Hepatic stellate cell (primary cell): Measurements from ENCODE around the gene GPR108.
A peak's percentile ranks its signal among the peaks of the same experiment; 100 is the strongest.
"Not testable (repeated sequence)": the region's sequence is repeated elsewhere in the genome, so short reads cannot be mapped to it uniquely, and the experiment has no call there.

Experiments used
- DNase-seq: peaks from one replicate; pipeline ENCODE4 v3.0.0; 2011; ENCODE audit warnings: low spot score

GPR108 gene

DNA sequence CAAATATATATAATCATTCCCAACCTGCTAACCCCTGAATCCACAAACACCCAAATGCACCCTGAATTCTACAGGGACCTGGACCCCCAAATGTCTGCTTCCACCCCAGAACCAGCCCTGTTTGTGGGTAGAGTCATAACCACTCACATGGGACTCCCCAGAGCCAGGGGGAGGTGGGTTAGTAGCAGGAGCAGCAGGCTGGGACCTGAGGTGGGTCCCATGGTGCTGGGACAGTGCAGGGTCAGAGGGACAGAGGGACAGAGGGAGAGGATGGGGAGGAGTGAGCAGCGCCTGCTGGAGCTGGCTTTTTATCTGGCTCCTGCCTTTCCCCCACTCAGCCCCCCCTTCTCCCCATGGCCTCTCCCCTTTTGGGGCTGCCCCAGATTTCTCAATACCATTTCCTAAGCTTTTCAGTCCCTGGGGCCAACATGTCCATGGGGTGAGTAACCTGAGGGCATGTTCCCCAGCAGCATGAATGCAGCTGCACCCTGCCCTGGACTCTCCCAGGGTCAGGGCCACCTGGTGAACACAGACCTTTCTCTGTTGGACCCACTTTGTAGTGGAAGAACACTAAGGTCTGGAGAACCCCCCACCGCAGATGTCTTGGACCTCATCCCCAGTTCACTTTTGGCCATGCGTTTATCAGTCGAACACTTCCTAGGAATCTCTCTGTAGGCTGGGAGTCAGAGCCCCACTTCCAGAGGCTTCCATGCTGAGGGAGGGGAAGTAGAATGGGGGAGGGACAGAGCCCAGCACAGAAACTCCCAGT lies 16.8 kb downstream of the GPR108 start, which contains the start of gene C3:
C3 (minus strand) TSS at position 282 of the 769 bp plus-strand sequence; CDS start at position 221, 61 bp downstream.
- no peak for DNase-seq

DNA sequence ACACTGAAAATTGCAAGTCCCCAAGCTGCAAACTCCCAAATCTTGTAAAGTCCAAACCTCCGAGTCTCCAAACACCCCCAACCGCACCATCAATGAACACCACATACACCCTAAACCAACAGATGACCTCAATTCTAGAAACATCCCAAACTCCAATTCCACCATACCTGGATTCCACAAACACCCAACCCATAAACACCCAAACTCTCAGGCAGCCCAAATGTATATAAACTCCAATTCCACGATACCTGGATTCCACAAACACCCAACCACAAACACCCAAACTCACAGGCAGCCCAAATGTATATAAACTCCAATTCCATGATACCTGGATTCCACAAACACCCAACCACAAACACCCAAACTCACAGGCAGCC lies 17.4 kb downstream of the GPR108 start:
- DNase-seq = no peak

DNA sequence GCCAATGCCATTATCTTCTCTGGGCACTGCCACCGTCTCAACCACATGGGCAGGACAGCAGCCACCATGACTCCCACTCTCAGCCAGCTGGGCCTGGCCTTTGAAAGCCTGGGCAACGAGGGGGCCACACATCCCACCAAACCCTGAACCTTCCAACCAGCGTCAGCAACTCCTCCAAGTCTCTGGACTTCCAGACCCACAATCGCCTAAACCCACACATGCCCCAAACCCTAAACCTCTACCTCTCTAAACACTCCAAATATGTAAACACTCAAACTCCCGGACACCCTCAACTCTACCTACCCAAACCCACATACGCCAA lies 17.9 kb downstream of the GPR108 start:
- no peak for DNase-seq

DNA sequence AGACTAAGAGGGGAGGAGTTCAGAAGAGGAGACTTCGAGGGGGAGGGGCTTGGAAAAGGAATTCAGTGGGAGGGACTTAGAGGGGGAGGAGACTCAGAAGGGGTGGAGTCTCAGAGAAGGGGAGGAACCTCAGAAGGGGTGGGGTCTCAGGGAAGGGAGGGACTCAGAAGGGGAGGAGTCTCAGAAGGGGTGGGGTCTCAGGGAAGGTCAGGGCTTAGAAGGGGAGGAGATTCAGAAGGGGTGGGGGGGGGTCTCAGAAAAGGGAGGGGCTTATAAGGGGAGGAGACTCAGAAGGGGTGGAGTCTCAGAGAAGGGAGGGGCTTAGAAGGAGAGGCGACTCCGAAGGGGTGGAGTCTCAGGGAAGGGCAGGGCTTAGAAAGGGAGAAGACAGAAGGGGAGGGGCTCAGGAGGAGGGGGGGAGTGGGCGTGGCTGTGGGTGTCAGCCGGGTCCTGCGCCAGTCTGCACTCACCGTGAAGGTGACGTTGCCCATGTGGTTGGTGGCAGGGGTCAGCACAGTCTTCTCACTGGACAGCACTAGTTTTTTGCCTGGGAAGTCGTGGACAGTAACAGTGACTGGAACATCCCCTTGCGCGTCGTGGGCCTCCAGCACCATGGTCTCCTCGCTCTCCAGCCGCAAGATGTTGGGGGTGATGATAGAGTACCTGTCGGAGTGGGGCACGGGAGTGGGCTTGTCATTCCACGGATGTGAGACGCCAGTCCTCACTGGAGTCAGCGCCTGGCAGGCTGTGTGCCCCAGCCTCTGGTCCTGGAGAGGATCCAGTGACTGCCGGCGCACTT lies 18.4 kb downstream of the GPR108 start:
- peak; percentile 49 for DNase-seq

DNA sequence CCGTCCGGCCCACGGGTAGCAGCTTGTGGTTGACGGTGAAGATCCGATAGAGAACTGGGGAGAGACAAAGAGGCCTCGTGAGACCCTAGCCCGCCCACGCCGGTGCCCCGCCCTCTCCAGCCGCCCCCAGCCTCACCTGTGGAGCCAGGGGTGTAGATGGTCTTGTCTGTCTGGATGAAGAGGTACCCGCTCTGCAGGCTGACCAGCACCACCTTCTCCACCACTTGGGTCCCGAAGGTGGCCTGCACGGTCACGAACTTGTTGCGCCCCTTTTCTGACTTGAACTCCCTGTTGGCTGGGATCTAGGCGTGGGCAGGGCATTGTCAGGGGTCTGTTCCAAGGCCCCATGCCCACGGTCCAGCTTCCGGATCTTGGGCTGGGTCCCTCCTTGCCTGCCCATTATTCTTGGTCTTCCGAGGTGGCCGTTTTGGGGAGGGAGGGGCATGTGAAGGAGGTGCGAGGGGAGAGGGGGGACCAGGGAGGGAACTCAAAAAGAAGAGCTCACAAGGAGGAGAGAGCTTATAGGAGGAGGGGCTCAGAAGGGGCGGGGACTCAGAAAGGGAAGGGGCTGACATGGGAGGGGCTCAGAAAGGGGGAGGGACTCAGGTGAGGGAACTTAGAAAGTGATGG lies 19.2 kb downstream of the GPR108 start:
- no peak for DNase-seq

DNA sequence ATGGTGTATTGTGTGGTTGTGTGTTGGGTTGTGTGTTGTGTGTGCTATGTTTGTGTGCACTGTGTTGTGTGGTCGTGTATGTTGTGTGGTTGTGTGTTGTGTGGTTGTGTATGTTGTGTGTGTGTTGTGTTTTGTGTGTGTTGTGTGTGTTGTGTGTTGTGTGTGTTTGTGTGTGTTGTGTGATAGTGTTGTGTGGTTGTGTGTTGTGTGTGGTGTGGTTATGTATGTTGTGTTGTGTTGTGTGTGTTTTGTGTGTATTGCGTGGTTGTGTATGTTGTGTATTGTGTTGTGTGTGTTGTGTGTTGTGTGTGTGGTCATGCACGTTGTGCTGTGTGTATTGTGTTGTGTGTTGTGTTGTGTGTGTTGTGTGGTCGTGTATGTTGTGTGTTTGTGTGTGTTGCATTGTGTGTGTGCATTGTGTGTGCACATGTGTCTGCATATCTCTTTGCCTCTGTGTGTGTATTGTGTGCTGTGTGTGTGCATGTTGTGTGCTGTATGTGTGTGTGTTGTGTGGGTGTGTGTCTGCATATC lies 19.9 kb downstream of the GPR108 start:
- no peak for DNase-seq

DNA sequence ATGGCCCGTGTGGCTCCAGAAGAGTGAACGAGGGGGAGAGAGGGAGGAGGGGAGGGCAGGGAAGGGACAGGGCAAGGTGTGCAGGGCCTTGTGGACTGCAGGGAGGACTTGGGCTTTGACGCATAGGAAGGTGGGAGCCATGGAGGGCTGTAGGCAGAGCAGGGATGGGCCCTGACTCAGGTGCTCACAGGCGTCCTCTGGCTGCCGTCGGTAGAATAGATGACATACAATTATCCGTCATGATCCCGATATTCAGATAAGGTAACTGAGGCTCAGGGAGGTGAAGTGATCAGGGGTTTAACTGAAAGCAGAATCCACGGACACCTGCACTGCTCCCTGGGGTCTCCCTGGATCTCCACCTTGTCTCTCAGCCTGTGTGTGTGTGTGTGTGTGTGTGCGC lies 20.3 kb downstream of the GPR108 start:
- DNase-seq = no peak

DNA sequence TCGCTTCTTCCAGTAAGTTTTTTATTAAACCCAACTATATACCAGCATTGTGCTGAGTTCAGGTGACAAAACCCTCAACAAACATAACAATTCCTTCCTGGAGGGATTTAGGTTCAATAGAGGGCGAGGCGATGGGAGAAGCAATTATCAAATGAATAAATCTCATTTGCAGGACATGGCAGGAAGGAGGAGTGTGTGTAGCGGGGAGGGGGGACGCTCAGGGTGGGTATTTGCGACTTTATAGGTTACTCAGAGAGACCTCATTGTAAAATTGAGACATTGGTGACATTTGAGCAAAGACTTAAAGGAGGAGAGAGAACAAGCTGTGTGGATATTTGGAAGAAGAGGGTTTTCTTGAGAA lies 20.8 kb downstream of the GPR108 start:
- DNase-seq = no peak

DNA sequence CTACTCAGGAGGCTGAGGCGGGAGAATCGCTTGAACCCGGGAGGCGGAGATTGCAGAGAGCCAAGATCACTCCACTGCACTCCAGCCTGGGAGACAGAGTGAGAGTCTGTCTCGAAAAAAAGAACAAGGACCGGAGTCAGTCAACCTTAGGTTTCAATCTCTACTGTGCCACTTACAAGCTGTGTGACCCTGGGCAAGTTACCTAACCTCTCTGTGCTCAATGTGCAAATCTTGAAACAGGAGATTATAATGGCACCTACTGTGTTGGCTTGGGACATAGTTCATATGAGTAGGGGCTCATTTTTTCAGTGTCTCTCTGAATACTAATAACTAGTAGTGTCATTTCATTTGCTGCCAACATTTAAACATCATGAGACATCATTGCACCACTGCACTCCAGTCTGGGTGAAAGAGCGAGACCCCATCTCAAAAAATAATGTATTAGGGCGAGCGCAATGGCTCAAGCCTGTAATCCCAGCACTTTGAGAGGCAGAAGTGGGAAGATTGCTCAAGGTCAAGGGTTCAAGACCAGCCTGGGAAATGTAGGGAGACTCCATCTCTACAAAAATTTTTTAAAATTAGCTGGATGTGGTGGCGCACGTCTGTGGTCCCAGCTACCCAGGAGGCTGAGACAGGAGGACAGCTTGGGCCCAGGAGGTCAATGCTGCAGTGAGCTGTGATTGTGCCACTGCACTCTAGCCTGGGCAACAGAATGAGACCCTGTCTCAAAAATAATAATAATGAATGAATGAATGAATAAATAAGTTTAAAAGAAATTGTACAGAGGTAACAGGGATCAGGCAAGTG lies 22.4 kb downstream of the GPR108 start:
- DNase-seq = no peak

DNA sequence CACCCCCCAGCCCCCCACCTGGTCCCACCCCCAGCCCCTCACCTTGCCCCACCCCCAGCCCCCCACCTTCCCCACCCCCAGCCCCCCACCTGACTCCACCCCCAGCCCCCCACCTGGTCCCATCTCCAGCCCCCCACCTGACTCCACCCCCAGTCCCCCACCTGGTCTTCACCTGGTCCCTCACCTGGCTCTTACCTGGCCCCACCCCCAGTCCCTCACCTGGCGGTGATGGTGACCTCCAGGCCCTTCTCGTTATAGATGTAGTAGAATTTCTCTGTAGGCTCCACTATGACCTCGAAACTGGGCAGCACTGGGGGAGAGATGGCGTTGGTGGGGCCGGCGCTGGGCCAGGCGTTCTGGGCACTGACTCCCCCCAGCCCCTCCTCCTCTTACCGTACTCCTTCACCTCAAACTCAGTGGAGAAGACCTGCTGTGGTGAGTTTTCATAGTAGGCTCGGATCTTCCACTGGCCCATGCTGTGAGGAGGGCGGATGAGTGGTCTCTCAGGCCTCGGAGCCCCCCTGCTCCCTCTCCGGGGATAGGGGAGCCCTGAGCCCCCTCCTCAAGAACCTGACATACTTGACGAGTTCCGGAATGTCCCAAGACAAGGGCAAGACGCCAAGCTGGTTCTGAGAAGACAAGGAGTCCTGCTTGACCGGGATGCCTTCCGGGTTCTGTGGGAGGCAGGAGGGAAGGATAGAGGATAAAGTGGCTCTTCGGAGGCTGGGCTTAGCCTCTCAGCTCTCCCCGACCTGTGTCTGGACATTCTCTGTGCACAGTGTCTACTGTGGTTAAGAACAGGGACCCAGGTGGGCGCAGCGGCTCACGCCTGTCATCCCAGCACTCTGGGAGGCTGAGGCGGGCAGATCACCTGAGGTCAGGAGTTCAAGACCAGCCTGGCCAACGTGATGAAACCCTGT lies 23.3 kb downstream of the GPR108 start:
- DNase-seq = no peak

DNA sequence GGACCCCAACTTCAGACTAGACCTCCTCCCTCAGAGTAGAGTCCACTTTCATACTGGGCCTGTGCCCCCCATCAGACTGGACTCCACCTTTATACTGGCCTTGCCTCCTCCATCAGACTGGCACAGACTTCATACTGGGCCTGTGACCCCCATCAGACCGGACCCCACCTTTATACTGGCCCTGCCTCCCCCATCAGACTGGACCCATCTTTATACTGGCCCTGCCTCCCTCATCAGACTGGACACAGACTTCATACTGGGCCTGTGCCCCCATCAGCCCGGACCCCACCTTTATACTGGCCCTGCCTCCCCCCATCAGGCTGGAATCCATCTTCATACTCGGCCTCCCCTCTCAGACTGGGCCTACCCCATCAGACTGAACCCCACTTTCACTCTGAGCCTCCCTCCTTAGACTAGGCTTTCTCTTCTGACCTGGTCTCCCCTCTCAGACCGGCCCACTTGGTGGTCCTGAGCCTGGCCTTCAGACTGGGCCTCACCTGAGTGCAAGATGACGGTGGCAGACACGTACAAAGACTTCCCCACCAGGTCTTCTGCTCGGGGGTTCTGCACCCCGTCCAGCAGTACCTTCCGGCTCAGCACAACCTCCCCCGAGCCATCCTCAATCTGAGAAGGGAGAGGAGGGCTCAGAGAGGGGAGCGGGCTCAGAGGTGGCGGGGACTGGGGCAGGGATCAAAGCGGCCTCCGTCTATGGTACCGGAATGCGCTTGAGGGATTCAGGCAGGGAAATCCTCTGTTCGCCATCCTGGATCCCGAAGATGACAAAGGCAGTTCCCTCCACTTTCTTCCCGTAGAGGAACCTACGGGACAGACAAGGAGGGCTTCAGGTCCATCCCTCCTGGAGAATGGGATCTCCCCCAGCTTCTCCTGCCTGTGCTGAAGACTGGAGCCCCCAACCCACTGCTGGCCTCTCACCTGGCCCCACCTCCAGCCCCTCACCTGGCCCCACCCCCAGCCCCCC lies 24.4 kb downstream of the GPR108 start:
- no peak for DNase-seq

DNA sequence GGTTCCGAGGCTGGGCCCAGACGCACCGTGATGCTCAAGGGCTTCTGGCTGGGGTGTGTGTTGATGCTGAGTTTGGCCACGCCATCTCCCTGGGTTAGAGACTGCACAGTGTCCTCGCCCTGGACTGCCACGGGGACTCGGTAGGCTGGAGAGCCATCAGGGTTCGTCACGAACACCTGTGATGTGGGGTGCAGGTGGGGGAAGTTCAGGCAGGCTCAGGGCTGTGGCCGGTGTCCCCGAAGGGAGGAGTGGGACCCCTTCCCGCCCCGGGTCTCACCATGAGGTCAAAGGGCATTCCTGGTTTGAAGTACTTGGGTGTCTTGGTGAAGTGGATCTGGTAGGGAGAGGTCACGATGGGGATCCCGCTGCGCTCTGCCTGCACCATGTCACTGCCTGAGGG lies 25.1 kb downstream of the GPR108 start:
- DNase-seq = no peak

DNA sequence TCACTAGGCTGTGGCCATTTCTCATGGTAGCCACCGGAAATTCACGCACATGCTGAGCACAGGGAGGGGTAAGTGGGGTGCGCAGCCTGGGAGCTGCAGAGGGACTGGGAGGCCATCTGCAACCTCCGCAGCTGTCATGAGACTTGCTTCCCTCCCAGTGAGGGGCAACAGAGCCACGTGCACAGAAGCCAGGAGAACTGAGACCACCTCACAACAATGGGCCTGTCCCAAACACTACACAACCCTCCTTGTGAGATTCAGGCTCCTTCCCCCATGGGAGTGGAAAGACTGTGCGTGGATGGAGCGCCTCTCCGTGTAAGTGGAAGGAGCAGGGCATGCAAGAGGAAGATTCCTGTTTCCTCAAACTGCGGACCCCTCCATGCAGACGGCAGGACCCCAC lies 25.8 kb downstream of the GPR108 start:
- DNase-seq = no peak

DNA sequence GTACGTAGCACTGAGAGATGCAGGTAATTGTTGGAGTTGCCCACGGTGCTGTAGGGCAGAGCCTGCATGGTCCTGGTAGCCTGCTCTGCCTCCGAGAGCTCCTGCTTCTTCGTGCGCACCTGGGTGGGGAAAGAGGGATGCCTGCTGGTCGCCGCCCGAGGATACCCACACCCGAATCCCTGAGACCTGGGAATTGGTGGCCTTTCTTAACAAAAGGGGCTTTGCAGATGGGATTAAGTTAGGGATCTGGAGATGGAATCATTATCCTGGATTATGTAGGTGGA lies 26.4 kb downstream of the GPR108 start:
- no peak for DNase-seq

DNA sequence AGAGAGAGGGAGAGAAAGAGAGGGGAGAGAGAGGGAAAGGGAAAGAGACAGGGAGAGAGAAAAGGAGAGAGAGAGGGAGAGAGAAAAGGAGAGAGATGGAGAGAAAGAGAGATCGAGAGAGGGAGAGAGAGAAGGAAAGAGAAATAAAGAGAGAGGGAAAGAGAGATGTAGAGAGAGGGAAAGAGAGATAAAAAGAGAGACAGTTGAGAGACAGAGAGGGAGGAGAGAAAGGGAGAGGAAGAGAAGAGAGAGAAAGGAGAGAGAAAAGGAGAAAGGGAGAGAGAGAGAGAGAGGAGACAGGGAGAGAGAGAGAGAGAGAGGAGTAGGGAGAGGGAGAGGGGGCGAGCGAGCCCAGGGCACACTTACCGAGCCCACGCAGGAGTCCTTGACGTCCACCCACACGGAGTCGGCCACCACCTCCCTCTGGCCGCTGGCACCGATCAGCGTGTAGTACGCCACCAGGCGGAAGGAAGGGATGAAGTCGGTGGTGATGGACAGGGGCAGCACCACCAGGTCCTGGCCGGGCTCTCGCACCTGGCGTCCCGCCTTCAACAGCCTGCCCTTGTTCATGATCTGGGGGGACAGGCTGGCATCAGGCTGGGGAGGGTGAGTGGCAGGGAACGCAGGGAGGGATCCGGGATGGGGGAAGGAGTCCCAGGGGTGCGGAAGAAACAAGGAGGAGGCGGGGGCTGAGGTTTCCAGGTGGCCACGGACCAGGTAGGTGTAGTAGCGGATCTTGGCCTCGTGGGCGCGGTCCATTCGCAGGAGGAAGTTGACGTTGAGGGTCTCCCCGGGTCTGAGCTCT lies 26.9 kb downstream of the GPR108 start:
- no peak for DNase-seq

DNA sequence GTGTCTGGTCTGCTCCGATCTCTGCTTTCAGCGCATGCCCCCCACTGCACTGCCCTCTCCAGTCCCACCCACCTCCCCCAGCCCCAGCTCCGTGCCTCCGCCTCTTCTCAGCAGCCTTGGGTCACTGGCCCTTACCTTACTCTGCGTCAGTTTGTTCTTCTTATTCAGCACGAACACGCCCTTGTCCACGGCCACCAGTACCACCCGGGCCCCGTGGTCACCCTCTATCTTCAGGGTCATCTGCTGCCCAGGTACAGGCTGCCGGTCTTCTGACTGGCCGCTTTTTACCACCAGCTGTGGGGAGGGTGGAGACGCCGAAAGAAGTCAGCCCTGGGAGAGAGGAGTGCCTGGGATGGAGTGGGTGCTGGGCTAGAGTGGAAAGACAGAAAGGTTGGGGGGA lies 27.8 kb downstream of the GPR108 start:
- DNase-seq = no peak

DNA sequence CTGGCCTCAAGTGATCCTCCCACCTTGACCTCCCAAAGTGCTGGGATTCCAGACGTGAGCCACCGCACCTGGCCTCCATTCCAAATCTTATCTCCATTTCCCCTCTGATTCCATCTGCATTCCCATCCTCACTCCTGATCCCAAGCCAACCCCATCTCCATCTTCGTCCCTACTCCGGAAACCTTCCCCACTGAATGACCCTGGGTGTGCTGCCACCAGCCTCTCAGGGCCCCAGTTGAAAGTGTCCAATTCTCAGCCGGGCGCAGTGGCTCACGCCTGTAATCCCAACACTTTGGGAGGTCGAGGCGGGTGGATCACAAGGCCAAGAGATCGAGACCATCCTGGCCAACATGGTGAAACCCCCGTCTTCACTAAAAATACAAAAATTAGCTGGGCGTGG lies 28.5 kb downstream of the GPR108 start:
- DNase-seq = not testable (repeated sequence)

DNA sequence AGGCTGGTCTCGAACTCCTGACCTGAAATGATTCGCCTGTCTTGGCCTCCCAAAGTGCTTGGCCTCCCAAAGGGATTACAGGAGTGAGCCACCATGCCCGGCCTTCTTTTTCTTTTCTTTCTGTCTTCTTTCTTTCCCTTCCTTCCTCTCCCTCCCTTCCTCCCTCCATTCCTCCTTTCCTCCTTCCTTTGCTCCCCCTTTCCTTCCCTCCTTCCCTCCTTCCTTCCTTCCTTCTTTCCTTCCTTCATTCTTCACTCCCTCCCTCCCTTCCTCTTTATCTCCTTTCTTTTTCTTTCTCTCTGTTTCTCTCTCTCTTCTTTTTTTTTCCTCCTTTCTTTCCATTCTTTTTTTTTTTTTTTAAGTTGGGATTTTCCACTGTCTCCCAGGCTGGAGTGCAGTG lies 29.0 kb downstream of the GPR108 start:
- DNase-seq = no peak

DNA sequence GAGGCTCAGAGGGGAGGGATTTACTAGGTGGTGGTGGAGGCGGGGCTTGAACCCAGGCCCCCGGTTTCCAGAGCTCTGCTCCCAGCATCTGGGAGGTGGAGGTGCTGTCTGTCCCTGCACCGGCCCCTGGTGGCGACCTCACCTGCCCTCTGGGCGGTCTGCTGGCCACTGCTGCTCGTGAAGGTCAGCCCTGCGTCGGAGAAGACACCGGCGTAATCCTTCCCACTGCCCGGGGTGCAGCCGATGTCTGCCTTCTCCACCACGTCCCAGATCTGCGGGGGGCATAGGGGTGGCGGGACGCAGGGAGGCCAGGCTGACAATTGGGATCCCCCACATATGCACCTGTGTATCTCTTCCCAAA lies 29.7 kb downstream of the GPR108 start:
- no peak for DNase-seq
